Putamen (tissue), 1 donor: ENCODE results near the gene OSTF1.

Source experiments
- DNase-seq: peaks from one replicate; pipeline ENCODE4 v3.0.0-alpha.2; 2016; ENCODE audit warnings: low spot score

OSTF1 gene

DNA sequence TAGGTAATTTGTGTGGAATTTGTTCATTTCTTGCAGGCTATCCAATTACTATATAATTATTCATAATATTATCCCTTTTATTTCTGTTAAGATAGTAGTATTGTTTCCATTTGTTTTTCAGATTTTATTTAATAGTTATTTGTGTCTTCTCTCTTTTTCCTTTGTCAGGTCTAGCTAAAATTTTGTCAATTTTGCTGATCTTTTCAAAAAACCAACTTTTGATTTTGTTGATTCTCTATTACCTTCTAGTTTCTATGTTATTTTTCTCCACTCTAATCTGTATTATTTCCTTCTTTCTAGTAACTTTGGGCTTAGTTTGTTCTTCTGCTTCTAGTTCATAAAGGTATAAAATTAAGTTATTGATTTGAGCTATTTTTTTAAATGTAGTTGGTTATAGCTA, 76.3 kb downstream of the OSTF1 start:
- no peak for DNase-seq

DNA sequence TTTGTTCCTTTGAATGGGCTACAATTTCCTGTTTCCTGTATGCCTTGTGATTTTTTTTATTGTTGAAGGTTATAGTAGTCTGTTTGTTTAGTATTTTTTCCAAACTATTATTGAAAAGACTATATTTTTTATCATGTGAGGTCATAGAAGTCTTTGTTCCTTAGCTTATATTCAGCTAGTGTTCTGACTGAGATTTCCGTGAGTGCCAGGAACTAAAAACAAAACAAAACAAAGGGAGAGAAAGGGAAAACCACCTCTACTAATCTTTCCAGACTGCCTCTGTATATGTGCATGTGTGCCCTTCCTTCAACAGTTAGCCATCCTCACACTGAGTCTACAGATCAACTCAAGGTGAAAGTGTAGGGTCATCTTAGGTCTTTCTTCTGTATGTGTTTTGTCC, 79.0 kb downstream of the OSTF1 start:
- no peak for DNase-seq

GRCh38 chr9:75168270-75169178, 80.2 kb downstream of the OSTF1 start:
- DNase-seq = no peak

DNA sequence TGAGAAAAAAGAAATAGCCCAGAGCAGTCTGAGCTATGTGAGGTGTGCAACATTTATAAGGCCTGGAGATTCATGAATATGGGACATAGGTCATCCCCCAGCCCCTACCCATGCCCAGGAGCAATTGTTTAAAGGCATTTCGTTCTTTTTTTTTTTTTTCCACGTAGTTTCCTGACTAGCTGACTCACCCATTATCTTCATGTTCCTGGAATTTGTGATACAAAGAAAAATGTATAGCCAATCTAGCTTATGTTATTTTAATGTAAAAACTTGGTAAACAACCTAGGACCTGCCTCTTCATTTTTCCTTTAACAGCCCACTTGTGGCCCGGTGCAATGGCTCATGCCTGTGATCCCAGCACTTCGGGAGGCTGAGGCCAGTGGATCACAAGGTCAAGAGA, 81.3 kb downstream of the OSTF1 start:
- DNase-seq = no peak

DNA sequence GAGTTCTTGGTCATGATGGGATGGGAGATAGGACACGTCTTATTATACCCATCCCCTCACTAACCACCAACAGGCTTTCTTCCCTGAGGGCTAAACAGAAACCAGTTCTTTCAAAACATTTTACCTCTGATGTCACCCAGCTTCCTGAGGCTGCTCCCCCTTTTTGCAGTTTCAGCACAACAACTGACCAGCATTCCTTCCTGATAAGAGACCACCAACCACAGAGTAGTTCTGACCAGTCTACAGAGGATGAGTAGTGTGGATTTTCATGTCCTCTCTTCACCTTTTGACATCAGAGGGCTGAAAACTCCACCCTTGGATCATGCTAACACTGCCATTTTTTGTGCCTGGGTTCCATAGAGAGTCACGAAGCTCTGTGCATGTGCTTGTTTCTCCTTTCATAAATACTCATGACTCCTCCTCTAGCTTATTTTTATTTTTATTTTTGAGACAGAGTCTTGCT, 82.6 kb downstream of the OSTF1 start:
- no peak for DNase-seq

DNA sequence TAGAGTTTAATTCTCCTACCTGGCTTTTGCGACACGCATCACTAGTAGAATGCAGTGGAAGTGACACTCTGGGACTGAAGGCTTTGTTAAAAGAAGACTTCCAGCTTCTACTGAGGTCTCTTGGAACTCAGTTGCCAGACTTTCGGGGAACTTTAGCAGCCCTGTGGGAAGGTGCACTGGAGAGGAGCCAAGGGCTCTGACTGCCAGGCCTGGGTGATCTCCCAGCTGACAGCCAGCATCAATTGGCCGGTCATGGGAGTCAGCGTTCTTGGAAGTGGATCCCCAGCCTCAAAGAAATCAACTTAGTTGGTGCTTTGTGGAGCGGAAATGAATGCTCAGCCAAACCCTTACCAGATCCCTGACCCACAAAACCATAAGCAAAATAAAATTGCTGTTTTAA, 87.1 kb downstream of the OSTF1 start:
- DNase-seq = no peak

DNA sequence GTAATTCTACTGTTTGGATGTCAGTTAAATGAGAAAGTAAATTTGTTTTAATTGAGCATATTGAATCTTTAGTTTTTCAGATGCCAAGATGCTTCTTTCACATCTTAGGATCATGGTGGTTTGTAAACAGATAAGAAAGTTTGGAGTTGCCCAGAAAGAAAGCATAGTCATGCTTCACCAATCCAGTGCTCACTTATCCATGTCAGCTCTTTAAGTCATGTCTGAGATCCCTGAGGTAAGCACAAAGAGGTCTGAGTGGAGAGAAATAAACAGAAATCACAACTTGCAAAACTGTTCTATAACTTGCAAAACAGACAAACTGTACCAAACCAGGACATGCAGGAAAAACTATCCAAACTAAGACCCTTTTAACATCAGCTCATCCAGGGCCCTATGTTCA, 87.7 kb downstream of the OSTF1 start:
- no peak for DNase-seq

- no peak for DNase-seq
These were observed 93.4 kb downstream of the OSTF1 start for GRCh38 chr9:75181750-75182149.

GRCh38 chr9:75183306-75183705, 95.0 kb downstream of the OSTF1 start:
- no peak for DNase-seq

- no peak for DNase-seq
These were observed 96.2 kb downstream of the OSTF1 start for GRCh38 chr9:75184471-75184870.

GRCh38 chr9:75185585-75186170, 97.4 kb downstream of the OSTF1 start:
- DNase-seq = no peak

DNA sequence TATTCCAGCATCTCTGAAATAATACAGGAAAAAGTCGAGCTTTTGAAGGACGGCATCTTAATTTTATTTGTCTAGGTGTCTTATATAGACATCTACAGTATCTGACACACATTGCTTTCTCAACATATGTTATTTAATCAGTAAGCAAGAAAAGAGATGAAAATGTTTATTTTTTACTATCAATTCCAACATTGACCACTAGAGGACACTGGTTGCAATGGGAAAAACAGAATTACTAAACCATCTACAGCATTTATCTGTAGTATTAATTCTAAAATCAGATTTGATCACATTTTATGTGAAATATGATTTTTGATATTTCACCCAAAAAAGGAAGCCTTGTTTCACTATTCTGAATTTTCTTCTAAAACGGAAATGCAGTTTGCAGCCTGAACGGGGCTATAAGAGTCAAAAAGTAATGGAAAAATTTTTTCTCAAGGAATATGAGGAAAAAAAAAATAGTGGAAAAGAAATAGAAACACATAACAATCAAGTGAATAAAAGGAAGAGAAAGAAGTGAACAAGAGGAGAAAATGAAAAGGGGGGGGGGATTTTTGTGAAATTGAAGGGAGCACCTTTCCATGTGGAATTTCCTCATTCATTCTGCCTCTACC, 98.6 kb downstream of the OSTF1 start:
- no peak for DNase-seq

GRCh38 chr9:75188756-75189155, 100.4 kb downstream of the OSTF1 start:
- DNase-seq = no peak

GRCh38 chr9:75190762-75191161, 102.4 kb downstream of the OSTF1 start:
- no peak for DNase-seq
